ENCODE results near the gene NFIX.

Gene NFIX

DNA sequence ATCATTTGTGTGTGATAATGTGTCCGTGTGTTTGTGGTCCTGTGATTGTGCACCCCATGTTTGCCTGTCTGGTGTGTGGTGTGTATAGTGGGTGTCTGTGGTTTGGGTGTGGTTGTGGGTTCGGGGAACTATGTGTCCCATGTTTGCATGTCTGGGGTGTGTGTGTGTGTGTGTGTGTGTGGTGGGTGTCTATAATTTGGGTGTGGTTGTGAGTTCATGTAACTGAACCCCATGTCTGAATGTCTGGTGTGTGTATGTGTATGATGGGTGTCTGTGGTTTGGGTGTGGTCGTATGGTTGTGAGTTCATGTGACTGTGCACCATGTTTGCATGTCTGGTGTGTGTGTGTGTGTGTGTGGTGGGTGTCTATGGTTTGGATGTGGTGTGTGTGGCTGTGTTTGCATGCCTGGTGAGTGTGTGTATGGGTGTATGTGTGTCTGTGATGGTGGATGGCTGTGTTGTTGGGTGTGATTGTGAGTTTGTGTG, 11.1 kb upstream of the NFIX start:
- TF ChIP-seq, protein P1, sequence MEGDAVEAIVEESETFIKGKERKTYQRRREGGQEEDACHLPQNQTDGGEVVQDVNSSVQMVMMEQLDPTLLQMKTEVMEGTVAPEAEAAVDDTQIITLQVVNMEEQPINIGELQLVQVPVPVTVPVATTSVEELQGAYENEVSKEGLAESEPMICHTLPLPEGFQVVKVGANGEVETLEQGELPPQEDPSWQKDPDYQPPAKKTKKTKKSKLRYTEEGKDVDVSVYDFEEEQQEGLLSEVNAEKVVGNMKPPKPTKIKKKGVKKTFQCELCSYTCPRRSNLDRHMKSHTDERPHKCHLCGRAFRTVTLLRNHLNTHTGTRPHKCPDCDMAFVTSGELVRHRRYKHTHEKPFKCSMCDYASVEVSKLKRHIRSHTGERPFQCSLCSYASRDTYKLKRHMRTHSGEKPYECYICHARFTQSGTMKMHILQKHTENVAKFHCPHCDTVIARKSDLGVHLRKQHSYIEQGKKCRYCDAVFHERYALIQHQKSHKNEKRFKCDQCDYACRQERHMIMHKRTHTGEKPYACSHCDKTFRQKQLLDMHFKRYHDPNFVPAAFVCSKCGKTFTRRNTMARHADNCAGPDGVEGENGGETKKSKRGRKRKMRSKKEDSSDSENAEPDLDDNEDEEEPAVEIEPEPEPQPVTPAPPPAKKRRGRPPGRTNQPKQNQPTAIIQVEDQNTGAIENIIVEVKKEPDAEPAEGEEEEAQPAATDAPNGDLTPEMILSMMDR (IDR thresholded peaks at IDR 0.05; ENCODE audit: insufficient read depth, low read depth, low read length, missing control alignments): no peak
- H3K4me3 ChIP-seq (ENCODE audit: low read length): no peak overlapping the region
- no peak for DNase-seq (ENCODE audit: low read depth)

DNA sequence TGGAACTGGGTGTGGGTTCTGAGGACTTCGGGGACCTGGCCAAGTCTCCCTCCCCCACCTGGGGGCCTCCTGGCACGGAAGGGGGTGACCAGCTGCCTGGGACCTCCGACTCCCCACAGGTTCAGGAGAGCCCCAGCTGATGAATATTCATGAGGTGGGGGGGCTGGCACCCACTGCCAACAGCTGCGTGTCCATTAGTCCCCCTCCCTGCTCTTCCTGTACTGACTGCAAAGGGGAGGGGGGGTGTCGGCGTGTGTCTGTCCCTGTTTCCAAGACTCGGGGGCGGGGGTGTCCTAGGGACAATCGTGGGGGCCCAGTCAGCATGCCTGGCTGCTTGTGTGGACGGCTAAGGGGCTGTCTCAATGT, 10.6 kb upstream of the NFIX start:
- DNase-seq (ENCODE audit: low read depth): no peak
- no peak overlapping the region for H3K4me3 ChIP-seq (ENCODE audit: low read length)
- TF ChIP-seq, protein P1 (IDR thresholded peaks at IDR 0.05; ENCODE audit: insufficient read depth, low read depth, low read length, missing control alignments): no peak

DNA sequence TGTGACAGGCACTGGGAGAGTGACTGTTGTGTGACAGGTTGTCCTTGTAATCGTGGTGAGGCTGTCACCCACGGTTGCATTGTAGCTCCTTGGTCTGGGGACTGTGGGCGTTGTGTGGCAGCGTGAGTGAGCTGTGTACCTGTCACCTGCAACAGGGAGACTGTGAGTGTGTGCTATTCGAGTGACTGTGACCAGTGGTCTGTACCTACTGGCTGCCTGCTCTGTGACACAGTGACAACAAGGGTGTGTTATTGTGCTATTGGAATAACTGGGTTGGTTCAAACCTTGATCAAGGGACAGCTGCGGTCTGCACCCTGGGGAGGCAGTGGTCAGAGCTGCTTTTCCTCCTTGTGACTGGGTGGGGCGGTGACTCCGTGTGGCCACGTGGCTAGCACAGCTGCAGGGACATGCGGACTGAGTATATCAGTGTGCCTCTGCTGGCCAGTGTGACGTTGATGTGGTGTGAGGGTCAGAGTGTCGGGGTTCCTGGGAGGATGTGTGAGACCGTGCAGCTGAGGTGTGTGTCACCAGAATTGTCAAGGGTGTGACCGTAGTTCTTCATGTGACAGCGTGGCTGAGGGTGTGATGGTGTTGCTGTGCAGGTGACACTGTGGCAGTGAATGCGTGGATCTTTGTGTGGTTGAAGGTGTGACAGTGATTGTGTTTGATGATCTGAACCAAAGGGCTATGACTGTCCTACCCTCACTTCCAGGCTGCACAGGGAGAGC, 10.1 kb upstream of the NFIX start:
- TF ChIP-seq, protein P1 (IDR thresholded peaks at IDR 0.05; ENCODE audit: insufficient read depth, low read depth, low read length, missing control alignments): no peak
- no peak for DNase-seq (ENCODE audit: low read depth)
- no peak overlapping the region for H3K4me3 ChIP-seq (ENCODE audit: low read length)

DNA sequence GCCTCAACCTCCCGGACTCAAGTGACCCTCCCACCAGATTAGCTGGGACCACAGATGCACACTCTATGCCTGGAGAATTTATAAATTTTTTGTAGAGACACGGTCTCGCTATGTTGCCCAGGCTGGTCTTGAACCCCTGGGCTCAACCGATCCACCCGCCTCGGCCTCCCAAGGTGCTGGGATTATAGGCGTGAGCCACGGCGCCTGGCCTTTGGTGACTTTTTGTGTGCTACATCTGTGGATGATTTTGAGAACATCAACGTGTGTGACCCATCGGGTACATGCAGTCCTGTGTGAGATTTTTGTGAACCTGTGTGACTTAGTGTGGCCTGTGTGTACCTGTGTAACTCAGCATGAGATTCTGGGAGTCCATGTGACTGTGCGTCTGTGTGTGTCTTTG, 8.5 kb upstream of the NFIX start:
- TF ChIP-seq, protein P1 (IDR thresholded peaks at IDR 0.05; ENCODE audit: insufficient read depth, low read depth, low read length, missing control alignments): no peak
- H3K4me3 ChIP-seq (ENCODE audit: low read length): no peak overlapping the region
- DNase-seq (ENCODE audit: low read depth): no peak

DNA sequence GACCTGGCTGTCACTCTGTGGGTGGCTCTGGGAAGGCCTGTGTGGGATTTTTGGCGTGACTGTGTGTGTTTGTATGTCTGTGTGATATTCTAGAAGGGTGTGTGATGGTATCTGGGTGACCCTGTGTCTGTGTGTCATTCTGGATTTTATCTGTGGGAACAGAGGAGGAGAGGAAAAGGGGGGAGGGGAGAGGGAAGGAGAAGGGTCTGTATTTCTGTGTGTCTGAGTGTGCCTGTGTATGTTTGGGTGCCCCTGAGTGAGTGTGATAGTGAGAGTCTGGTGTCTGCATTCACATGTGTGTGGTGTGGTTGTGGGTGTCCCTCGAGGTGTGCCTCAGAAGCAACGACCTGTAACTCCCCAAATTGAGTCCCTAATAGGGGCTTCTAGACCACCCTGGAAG, 8.1 kb upstream of the NFIX start:
- DNase-seq (ENCODE audit: low read depth): no peak
- TF ChIP-seq, protein P1 (IDR thresholded peaks at IDR 0.05; ENCODE audit: insufficient read depth, low read depth, low read length, missing control alignments): no peak

DNA sequence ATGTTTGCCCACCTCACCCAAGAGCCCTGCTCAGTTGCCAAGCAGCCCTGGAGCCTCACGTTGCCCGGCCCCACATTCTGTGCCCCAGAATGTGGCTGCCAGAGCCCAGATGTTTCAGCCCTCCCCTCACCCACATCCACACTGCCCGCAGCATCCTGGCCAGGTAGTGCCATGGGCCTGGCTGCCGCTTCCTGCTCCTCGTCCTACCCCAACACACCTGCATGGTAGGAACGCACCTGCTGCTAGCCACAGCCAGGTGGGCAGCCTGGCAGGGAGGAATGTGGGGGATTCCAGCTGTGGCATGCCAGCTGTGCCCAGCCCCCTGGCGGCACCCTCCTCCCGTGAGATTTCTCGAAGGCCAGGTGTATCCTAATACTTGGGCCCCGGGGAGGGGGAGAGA, 7.5 kb upstream of the NFIX start:
- no peak for DNase-seq (ENCODE audit: low read depth)
- H3K4me3 ChIP-seq (ENCODE audit: low read length): no peak overlapping the region
- TF ChIP-seq, protein P1 (IDR thresholded peaks at IDR 0.05; ENCODE audit: insufficient read depth, low read depth, low read length, missing control alignments): no peak

More for the DNA sequence above, 8.1 kb upstream of the NFIX start:
- H3K4me3 ChIP-seq (ENCODE audit: low read length): no peak overlapping the region

DNA sequence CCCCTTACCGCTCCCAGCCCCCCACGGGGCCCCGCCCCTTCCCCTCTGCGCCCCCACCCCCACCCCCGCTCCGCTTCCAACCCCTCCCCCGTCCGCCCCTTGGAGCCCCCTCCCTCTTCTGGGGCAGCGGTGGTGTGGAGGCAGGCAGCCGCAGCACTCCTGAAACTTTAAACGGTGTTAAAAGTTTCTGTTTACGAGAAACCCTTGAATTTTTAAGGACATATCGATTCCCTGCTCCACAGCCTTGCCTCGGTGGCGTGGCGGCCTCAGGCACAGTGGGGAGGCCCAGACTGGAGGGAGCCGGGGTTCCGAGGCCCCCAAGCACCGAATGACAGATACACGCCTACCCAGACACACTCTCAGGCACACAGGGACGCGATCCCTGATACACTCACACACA, 4.8 kb upstream of the NFIX start:
- DNase-seq (ENCODE audit: low read depth): no peak
- TF ChIP-seq, protein P1 (IDR thresholded peaks at IDR 0.05; ENCODE audit: insufficient read depth, low read depth, low read length, missing control alignments): no peak
- no peak overlapping the region for H3K4me3 ChIP-seq (ENCODE audit: low read length)
